Stimulated activated CD4-positive, alpha-beta T cell treated with anti-CD3 and anti-CD28 coated beads, Interleukin-12 subunit alpha, Interleukin-12 subunit beta, amount 100 ng/mL, for 24 hours (primary cell): ENCODE data around the gene CDH4.
A peak's percentile ranks its signal among the peaks of the same experiment; 100 is the strongest.
"Not testable (repeated sequence)": the region's sequence is repeated elsewhere in the genome, so short reads cannot be mapped to it uniquely, and the experiment has no call there.

Source experiments
- DNase-seq, 2 experiments: peaks; one replicate each; pipeline ENCODE4 v3.0.0-alpha.2; 2020; ENCODE audit warnings: low read depth in 2 of 2

The CDH4 gene

GRCh38 chr20:61253640-61254511 lies 1.8 kb downstream of the CDH4 start:
- no peak for DNase-seq

GRCh38 chr20:61254881-61255626 lies 3.0 kb downstream of the CDH4 start:
- no peak for DNase-seq

- DNase-seq, result no peak
Measured at GRCh38 chr20:61256365-61256764, 4.3 kb downstream of the CDH4 start.

- DNase-seq, result no peak
Measured at GRCh38 chr20:61256824-61257223, 4.8 kb downstream of the CDH4 start.

- DNase-seq, result no peak
Measured at GRCh38 chr20:61257611-61258010, 5.5 kb downstream of the CDH4 start.

GRCh38 chr20:61259741-61260140 lies 7.7 kb downstream of the CDH4 start:
- DNase-seq, result no peak

- DNase-seq, result no peak
Measured at GRCh38 chr20:61260905-61261304, 8.8 kb downstream of the CDH4 start.

GRCh38 chr20:61262036-61262435 lies 10.0 kb downstream of the CDH4 start:
- no peak for DNase-seq

GRCh38 chr20:61262514-61262913 lies 10.5 kb downstream of the CDH4 start:
- no peak for DNase-seq

GRCh38 chr20:61263084-61263695 lies 11.1 kb downstream of the CDH4 start:
- peak in 1 of 2 experiments; percentile 34 for DNase-seq

GRCh38 chr20:61263938-61264337 lies 11.9 kb downstream of the CDH4 start:
- no peak for DNase-seq

GRCh38 chr20:61267241-61267640 lies 15.2 kb downstream of the CDH4 start:
- no peak for DNase-seq

GRCh38 chr20:61268024-61268423 lies 16.0 kb downstream of the CDH4 start:
- DNase-seq, result no peak

GRCh38 chr20:61271312-61272231 lies 19.5 kb downstream of the CDH4 start:
- no peak for DNase-seq

- not testable (repeated sequence) for DNase-seq
Measured at GRCh38 chr20:61273024-61273423, 21.0 kb downstream of the CDH4 start.

- DNase-seq, result not testable (repeated sequence)
Measured at GRCh38 chr20:61273666-61274065, 21.6 kb downstream of the CDH4 start.

- DNase-seq, result no peak
Measured at GRCh38 chr20:61274326-61274725, 22.3 kb downstream of the CDH4 start.

- DNase-seq, result no peak
Measured at GRCh38 chr20:61278296-61278695, 26.2 kb downstream of the CDH4 start.

GRCh38 chr20:61279621-61280150 lies 27.6 kb downstream of the CDH4 start:
- no peak for DNase-seq

GRCh38 chr20:61280217-61280980 lies 28.3 kb downstream of the CDH4 start:
- DNase-seq, result no peak
